ENCODE data around the gene SLC22A31.
A peak's percentile ranks its signal among the peaks of the same experiment; 100 is the strongest.
"Not testable (repeated sequence)": the region's sequence is repeated elsewhere in the genome, so short reads cannot be mapped to it uniquely, and the experiment has no call there.

Gene SLC22A31

GRCh38 chr16:89172171-89172527, 28.2 kb downstream of the SLC22A31 start:
- in situ Hi-C loops (cut with HindIII; ENCODE audit: low pct_ligation_motif_present, low pct_unique_long_range_greater_than_20kb, low sequenced_read_pairs): no loop called here
- DNase-seq: no peak

- peak; percentile 96 for DNase-seq
- in situ Hi-C loops (cut with HindIII; ENCODE audit: low pct_ligation_motif_present, low pct_unique_long_range_greater_than_20kb, low sequenced_read_pairs): no loop called here
Measured at GRCh38 chr16:89171216-89172170, 28.8 kb downstream of the SLC22A31 start, which contains the start of gene CDH15. CDH15 (plus strand) TSS chr16:89171748; CDS start chr16:89171832, 84 bp downstream.

- peak; percentile 35 for DNase-seq
- in situ Hi-C loops (cut with HindIII; ENCODE audit: low pct_ligation_motif_present, low pct_unique_long_range_greater_than_20kb, low sequenced_read_pairs): no loop called here
Measured at GRCh38 chr16:89170346-89171215, 29.8 kb downstream of the SLC22A31 start.

- DNase-seq: no peak
- in situ Hi-C loops (cut with HindIII; ENCODE audit: low pct_ligation_motif_present, low pct_unique_long_range_greater_than_20kb, low sequenced_read_pairs): no loop called here
Measured at GRCh38 chr16:89169778-89170177, 30.6 kb downstream of the SLC22A31 start.

GRCh38 chr16:89168381-89169189, 31.8 kb downstream of the SLC22A31 start:
- DNase-seq: no peak
- in situ Hi-C loops (cut with HindIII; ENCODE audit: low pct_ligation_motif_present, low pct_unique_long_range_greater_than_20kb, low sequenced_read_pairs): no loop called here

GRCh38 chr16:89167425-89167941, 32.9 kb downstream of the SLC22A31 start:
- DNase-seq: peak; percentile 87
- in situ Hi-C loops (cut with HindIII; ENCODE audit: low pct_ligation_motif_present, low pct_unique_long_range_greater_than_20kb, low sequenced_read_pairs): no loop called here

- in situ Hi-C loops (cut with HindIII; ENCODE audit: low pct_ligation_motif_present, low pct_unique_long_range_greater_than_20kb, low sequenced_read_pairs): no loop called here
- no peak for DNase-seq
Measured at GRCh38 chr16:89166696-89167424, 33.5 kb downstream of the SLC22A31 start.

- DNase-seq; in situ Hi-C loops (cut with HindIII; ENCODE audit: low pct_ligation_motif_present, low pct_unique_long_range_greater_than_20kb, low sequenced_read_pairs): not testable (repeated sequence)
Measured at GRCh38 chr16:89165681-89165979, 34.7 kb downstream of the SLC22A31 start.

GRCh38 chr16:89164847-89165680, 35.3 kb downstream of the SLC22A31 start:
- no peak for DNase-seq
- in situ Hi-C loops (cut with HindIII; ENCODE audit: low pct_ligation_motif_present, low pct_unique_long_range_greater_than_20kb, low sequenced_read_pairs): no loop called here

GRCh38 chr16:89164436-89164835, 35.9 kb downstream of the SLC22A31 start:
- DNase-seq: no peak
- in situ Hi-C loops (cut with HindIII; ENCODE audit: low pct_ligation_motif_present, low pct_unique_long_range_greater_than_20kb, low sequenced_read_pairs): no loop called here

GRCh38 chr16:89163297-89163696, 37.0 kb downstream of the SLC22A31 start:
- no peak for DNase-seq
- in situ Hi-C loops (cut with HindIII; ENCODE audit: low pct_ligation_motif_present, low pct_unique_long_range_greater_than_20kb, low sequenced_read_pairs): no loop called here

GRCh38 chr16:89161763-89162713, 38.3 kb downstream of the SLC22A31 start:
- in situ Hi-C loops (cut with HindIII; ENCODE audit: low pct_ligation_motif_present, low pct_unique_long_range_greater_than_20kb, low sequenced_read_pairs): no loop called here
- DNase-seq: no peak

GRCh38 chr16:89160977-89161701, 39.2 kb downstream of the SLC22A31 start:
- in situ Hi-C loops (cut with HindIII; ENCODE audit: low pct_ligation_motif_present, low pct_unique_long_range_greater_than_20kb, low sequenced_read_pairs): no loop called here
- DNase-seq: no peak

- in situ Hi-C loops (cut with HindIII; ENCODE audit: low pct_ligation_motif_present, low pct_unique_long_range_greater_than_20kb, low sequenced_read_pairs): no loop called here
- DNase-seq: no peak
Measured at GRCh38 chr16:89159850-89160354, 40.4 kb downstream of the SLC22A31 start.

GRCh38 chr16:89159066-89159849, 41.1 kb downstream of the SLC22A31 start:
- no peak for DNase-seq
- in situ Hi-C loops (cut with HindIII; ENCODE audit: low pct_ligation_motif_present, low pct_unique_long_range_greater_than_20kb, low sequenced_read_pairs): no loop called here

Data from ACHN (cell line).